CD14-positive monocyte (primary cell): ENCODE results near the gene MRPS16. TPM values are rescaled to one million over a fixed set of nuclear protein-coding genes. Genes with fewer than 3 reads are reported as not detected.

ENCODE experiments used
- DNase-seq, 3 donors: peaks; one replicate each; pipeline ENCODE4 v3.0.0-alpha.2; 2011 to 2022
- H2AFZ ChIP-seq: 2 replicates; pipeline ENCODE4 v1.6.0; 2012; ENCODE audit warnings: mild to moderate bottlenecking, low read depth, low read length, inconsistent platforms; ENCODE audit not compliant: insufficient read depth, poor library complexity, severe bottlenecking
- H3K27ac ChIP-seq, 2 donors: 1 replicate in 1 of 2; 2 replicates in 1 of 2; pipeline ENCODE4 v1.5.1; 2012 to 2013; ENCODE audit warnings: low read length in 2 of 2, control low read depth in 1 of 2, inconsistent platforms in 1 of 2, low read depth in 1 of 2, mild to moderate bottlenecking in 1 of 2
- H3K27me3 ChIP-seq, 2 donors: one replicate each; pipeline versions ENCODE4 v1.6.0 to v1.6.1; 2011 to 2013; ENCODE audit warnings: low read length in 2 of 2; ENCODE audit not compliant: control insufficient read depth in 2 of 2, insufficient read depth in 2 of 2
- H3K36me3 ChIP-seq, 2 donors: replicated peaks in 1 of 2; 1 replicate in 1 of 2; 2 replicates in 1 of 2; pipeline versions ENCODE4 v1.5.1 to v1.6.1; 2012 to 2013; ENCODE audit warnings: low read length in 2 of 2, control low read depth in 1 of 2, inconsistent platforms in 1 of 2, mild to moderate bottlenecking in 1 of 2; ENCODE audit not compliant: insufficient read depth in 2 of 2, control insufficient read depth in 1 of 2
- H3K4me1 ChIP-seq, 2 donors: 1 replicate in 1 of 2; 2 replicates in 1 of 2; pipeline versions ENCODE4 v1.5.1 to v1.6.1; 2012 to 2013; ENCODE audit warnings: low read length in 2 of 2, control low read depth in 1 of 2, inconsistent platforms in 1 of 2, mild to moderate bottlenecking in 1 of 2, moderate library complexity in 1 of 2; ENCODE audit not compliant: insufficient read depth in 2 of 2, control insufficient read depth in 1 of 2
- H3K4me2 ChIP-seq: replicated peaks from 2 replicates; pipeline ENCODE3; 2012; ENCODE audit warnings: low read length, moderate library complexity, mild to moderate bottlenecking; ENCODE audit not compliant: poor library complexity, severe bottlenecking; ENCODE audit errors: extremely low read depth
- H3K4me3 ChIP-seq, 3 experiments: fragments of 200-600 bp in 1 of 3; sonication (generic) in 1 of 3; replicated peaks in 1 of 3; 1 replicate in 2 of 3; 2 replicates in 1 of 3; pipeline ENCODE4 v1.5.1; 2011 to 2013; ENCODE audit warnings: low read length in 3 of 3, mild to moderate bottlenecking in 3 of 3, control low read depth in 2 of 3, low read depth in 2 of 3, inconsistent platforms in 1 of 3, moderate library complexity in 1 of 3
- H3K79me2 ChIP-seq: 2 replicates; pipeline ENCODE4 v1.6.0; 2012; ENCODE audit warnings: mild to moderate bottlenecking, control low read depth, inconsistent platforms, low read length, moderate library complexity; ENCODE audit not compliant: insufficient read depth
- H3K9ac ChIP-seq: 2 replicates; pipeline ENCODE4 v1.6.0; 2017; ENCODE audit warnings: low read length, mild to moderate bottlenecking; ENCODE audit not compliant: insufficient read depth, poor library complexity, severe bottlenecking
- H3K9me3 ChIP-seq, 2 donors: replicated peaks in 1 of 2; 1 replicate in 1 of 2; 2 replicates in 1 of 2; pipeline versions ENCODE4 v1.5.1 to v1.6.1; 2012 to 2013; ENCODE audit warnings: low read length in 2 of 2, control low read depth in 1 of 2; ENCODE audit not compliant: control insufficient read depth in 1 of 2, insufficient read depth in 1 of 2
- H4K20me1 ChIP-seq: 2 replicates; pipeline ENCODE4 v1.6.0; 2012; ENCODE audit warnings: mild to moderate bottlenecking, low read length, control low read depth, moderate library complexity; ENCODE audit not compliant: insufficient read depth
- H3K27ac Mint-ChIP-seq, 7 donors: one replicate each; pipeline ENCODE4 v1.8.0; 2020; ENCODE audit warnings: mild to moderate bottlenecking in 7 of 7, mixed read lengths in 7 of 7, moderate library complexity in 6 of 7, inconsistent platforms in 2 of 7
- H3K27me3 Mint-ChIP-seq, 3 donors: one replicate each; pipeline ENCODE4 v1.8.0; 2021 to 2022; ENCODE audit warnings: low read depth in 3 of 3, mild to moderate bottlenecking in 3 of 3, mixed read lengths in 3 of 3, moderate library complexity in 3 of 3, inconsistent platforms in 1 of 3
- H3K36me3 Mint-ChIP-seq, 2 donors: one replicate each; pipeline ENCODE4 v1.8.0; 2020; ENCODE audit warnings: mixed read lengths in 2 of 2, inconsistent platforms in 1 of 2, mild to moderate bottlenecking in 1 of 2
- H3K4me1 Mint-ChIP-seq: one replicate; pipeline ENCODE4 v1.8.0; 2020; ENCODE audit warnings: mild to moderate bottlenecking, mixed read lengths
- H3K4me3 Mint-ChIP-seq, 2 donors: one replicate each; pipeline ENCODE4 v1.8.0; 2020; ENCODE audit warnings: mild to moderate bottlenecking in 2 of 2, mixed read lengths in 2 of 2, moderate library complexity in 1 of 2
- H3K9me3 Mint-ChIP-seq, 7 donors: one replicate each; pipeline ENCODE4 v1.8.0; 2020 to 2022; ENCODE audit warnings: mixed read lengths in 7 of 7, mild to moderate bottlenecking in 6 of 7, moderate library complexity in 6 of 7, inconsistent platforms in 2 of 7
- WGBS: methylation state at CpG from one replicate; pipeline ENCODE4 v1.1.5; 2013; ENCODE audit warnings: missing lambda C conversion rate; ENCODE audit not compliant: insufficient coverage; 5-methylcytosine and 5-hydroxymethylcytosine counted together
- intact Hi-C, 2 donors: fragments of 100-400 bp; cut with micrococcal nuclease; formaldehyde crosslinking; loops; one replicate each; pipeline versions ENCODE4 v1.15.0 to v1.15.1; 2023
- polyA plus RNA-seq, 3 donors: library from polyadenylated mRNA; depleted of rRNA in 1 of 3; unstranded in 2 of 3; stranded (reverse) in 1 of 3; fragments of 300-500 nt in 2 of 3; fragments of >200 nt in 1 of 3; fragmentation: Illumina TruSeq in 2 of 3; gene quantifications; 1 replicate in 2 of 3; 2 replicates in 1 of 3; pipeline ENCODE4 v1.2.3, GENCODE V29; 2012 to 2021
- TF ChIP-seq, protein P1 (sequence below): fragments of 200-600 bp; IDR thresholded peaks from one replicate; pipeline ENCODE4 v1.8.0; 2022; ENCODE audit warnings: antibody characterized with exemption, mild to moderate bottlenecking

Gene MRPS16
- polyA plus RNA-seq, 3 donors: 20.9 to 102 (median 78.6) TPM

DNA sequence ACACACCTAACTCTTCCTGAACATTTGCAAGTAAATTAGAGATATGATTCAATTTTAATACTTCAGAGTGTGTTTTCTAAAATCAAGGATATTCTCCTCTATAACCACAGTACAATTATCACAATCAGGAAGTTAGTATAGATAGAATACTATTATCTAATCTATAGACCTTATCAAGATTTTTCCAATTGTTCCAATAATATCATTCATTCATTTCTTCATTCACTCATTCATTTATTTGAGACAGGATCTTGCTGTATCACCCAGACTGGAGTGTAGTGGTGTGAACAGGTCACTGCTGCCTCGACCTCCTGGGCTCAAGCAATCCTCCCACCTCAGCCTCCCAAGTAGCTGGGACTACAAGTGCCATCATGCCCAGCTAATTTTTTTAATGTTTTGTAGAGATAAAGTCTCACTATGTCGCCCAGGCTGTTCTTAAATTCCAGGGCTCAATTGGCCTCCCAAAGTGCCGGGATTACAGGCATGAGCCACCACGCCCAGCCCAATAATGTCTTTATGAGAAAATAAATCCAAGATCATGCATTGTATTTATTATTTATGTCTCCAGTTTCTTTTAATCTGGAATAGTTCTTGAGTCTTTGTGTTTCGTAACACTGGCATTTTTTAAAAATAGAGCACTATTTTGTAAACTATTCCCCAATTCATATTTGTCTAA lies 10.6 kb upstream of the MRPS16 start:
- H3K4me3 ChIP-seq: no peak overlapping the region
- no peaks in the 10 kb centered on the region for H3K27me3 ChIP-seq
- no peaks in the 10 kb centered on the region for H3K79me2 ChIP-seq
- intact Hi-C loops: no loop called here
- peaks cover 0 to 5% (median 0%) of the 10 kb centered on the region in 3 donors for H3K27me3 Mint-ChIP-seq
- 100% methylated on average over 1 of the region's 5 CpGs for WGBS
- no peak overlapping the region for H3K4me2 ChIP-seq
- no peaks in the 10 kb centered on the region for H3K36me3 ChIP-seq
- peaks cover 16 to 20% of the 10 kb centered on the region in 2 donors for H3K9me3 ChIP-seq
- no peak overlapping the region for H3K27ac Mint-ChIP-seq
- no peak overlapping the region for H3K9ac ChIP-seq
- H3K36me3 Mint-ChIP-seq: peaks cover 0 to 1% of the 10 kb centered on the region in 2 donors
- peaks cover 7 to 28% (median 25%) of the 10 kb centered on the region in 7 donors for H3K9me3 Mint-ChIP-seq
- TF ChIP-seq, protein P1, sequence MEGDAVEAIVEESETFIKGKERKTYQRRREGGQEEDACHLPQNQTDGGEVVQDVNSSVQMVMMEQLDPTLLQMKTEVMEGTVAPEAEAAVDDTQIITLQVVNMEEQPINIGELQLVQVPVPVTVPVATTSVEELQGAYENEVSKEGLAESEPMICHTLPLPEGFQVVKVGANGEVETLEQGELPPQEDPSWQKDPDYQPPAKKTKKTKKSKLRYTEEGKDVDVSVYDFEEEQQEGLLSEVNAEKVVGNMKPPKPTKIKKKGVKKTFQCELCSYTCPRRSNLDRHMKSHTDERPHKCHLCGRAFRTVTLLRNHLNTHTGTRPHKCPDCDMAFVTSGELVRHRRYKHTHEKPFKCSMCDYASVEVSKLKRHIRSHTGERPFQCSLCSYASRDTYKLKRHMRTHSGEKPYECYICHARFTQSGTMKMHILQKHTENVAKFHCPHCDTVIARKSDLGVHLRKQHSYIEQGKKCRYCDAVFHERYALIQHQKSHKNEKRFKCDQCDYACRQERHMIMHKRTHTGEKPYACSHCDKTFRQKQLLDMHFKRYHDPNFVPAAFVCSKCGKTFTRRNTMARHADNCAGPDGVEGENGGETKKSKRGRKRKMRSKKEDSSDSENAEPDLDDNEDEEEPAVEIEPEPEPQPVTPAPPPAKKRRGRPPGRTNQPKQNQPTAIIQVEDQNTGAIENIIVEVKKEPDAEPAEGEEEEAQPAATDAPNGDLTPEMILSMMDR: no peak
- H3K27ac ChIP-seq: no peak overlapping the region
- H3K4me1 ChIP-seq: peaks cover 0 to 3% of the 10 kb centered on the region in 2 donors
- no peaks in the 10 kb centered on the region for H4K20me1 ChIP-seq
- H3K4me3 Mint-ChIP-seq: no peak overlapping the region
- H2AFZ ChIP-seq: no peak overlapping the region
- DNase-seq: no peak
- peaks cover 7% of the 10 kb centered on the region for H3K4me1 Mint-ChIP-seq

DNA sequence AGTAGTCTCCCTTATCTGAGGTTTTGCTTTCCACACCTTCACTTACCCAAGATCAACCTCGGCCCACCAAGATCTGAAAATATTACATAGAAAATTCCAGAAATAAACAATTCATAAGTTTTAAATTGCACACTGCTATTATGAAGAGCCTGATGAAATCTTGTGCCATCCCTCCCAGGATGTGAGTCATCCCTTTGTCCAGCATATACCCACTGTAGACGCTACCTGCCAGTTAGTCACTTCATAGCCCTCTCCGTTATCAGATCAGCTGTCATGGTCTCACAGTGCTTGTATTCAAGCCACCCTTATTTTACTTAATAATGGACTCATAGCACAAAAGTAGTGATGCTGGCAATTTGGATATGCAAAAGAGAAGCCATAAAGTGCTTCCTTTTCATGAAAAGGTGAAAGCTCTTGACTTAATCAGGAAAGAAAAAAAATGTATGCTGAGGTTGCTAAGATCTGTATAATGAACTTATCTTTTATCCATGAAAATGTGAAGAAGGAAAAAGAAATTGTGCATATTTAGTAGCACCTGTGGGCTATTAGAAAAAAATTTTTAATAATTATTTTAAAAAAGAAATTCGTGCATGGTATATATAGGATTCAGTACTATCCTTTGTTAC lies 9.8 kb upstream of the MRPS16 start:
- Histone ChIP-seq H3K4me1 (peaks cover 0 to 3% of the 10 kb centered on the region in 2 donors), H4K20me1 (no peaks in the 10 kb centered on the region), H3K79me2 (no peaks in the 10 kb centered on the region), H3K9ac (no peak overlapping the region), H3K4me3 (no peak overlapping the region), H3K27ac (no peak overlapping the region), H3K9me3 (peaks cover 16 to 22% of the 10 kb centered on the region in 2 donors), H3K36me3 (no peaks in the 10 kb centered on the region), H3K4me2 (no peak overlapping the region), H2AFZ (no peak overlapping the region), H3K27me3 (no peaks in the 10 kb centered on the region)
- H3K4me1 Mint-ChIP-seq: peaks cover 7% of the 10 kb centered on the region
- peaks cover 0 to 1% of the 10 kb centered on the region in 2 donors for H3K36me3 Mint-ChIP-seq
- H3K4me3 Mint-ChIP-seq: no peak overlapping the region
- no CpG with 5 or more reads among the region's 4 CpGs for WGBS
- H3K27ac Mint-ChIP-seq: no peak overlapping the region
- DNase-seq: peak in 2 of 3 donors; percentile 5 to 55
- TF ChIP-seq, protein P1: no peak
- peaks cover 0 to 4% (median 0%) of the 10 kb centered on the region in 3 donors for H3K27me3 Mint-ChIP-seq
- H3K9me3 Mint-ChIP-seq: peaks cover 7 to 30% (median 28%) of the 10 kb centered on the region in 7 donors
- intact Hi-C loops: no loop called here
